ENCODE results near the gene MAGEA4. TPM values are rescaled to one million over a fixed set of nuclear protein-coding genes. Genes with fewer than 3 reads are reported as not detected.

The MAGEA4 gene
- total and polyA plus RNA-seq, 2 of the 8 experiments (the other 6 are each of a cell fraction or from before 2014, with no cell fraction given) = 0.45 to 0.67 TPM

DNA sequence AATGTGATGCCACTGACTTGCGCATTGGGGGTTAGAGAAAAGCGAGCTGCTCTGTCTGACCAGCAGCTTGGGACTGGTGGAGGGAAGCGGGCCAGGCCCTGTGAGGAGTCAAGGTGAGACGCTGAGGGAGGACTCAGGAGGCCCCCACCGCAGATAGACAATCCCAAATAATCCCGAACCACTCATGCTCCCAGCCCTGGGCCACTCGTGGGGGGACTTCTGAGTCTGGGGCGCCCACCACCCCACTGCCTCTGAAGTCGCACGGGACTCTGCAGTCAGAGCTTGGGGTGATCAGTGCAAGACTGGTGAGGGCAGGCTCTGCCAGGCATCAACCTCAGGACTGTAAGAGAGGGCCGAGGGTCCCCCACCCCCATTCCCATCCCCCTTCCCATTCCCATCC is 6.9 kb downstream of the MAGEA4 start:
- H3K23ac ChIP-seq (ENCODE audit: insufficient read length) = no peak overlapping the region
- H2AK5ac ChIP-seq (ENCODE audit: low read depth, low read length) = no peak overlapping the region
- POLR2A ChIA-PET (ENCODE audit: partially characterized antibody) = no interaction called here
- H3K18ac ChIP-seq (ENCODE audit: extremely low read depth, low read length) = no peak overlapping the region
- H4K5ac ChIP-seq (ENCODE audit: insufficient read length, low read depth, low read length) = no peak overlapping the region
- peaks cover 0 to 3% (median 0%) of the 10 kb centered on the region in 4 experiments; a peak in 1 of 7 replicates for H3K4me1 ChIP-seq (replicated peaks in 1 of 4; ENCODE audit: control insufficient read depth in 3 of 4, insufficient read depth in 4 of 4, low read length in 3 of 4)
- no peak overlapping the region for H3K9ac ChIP-seq (replicated peaks in 1 of 4; ENCODE audit: extremely low read depth in 1 of 4, low read depth in 3 of 4, low read length in 3 of 4)
- H2BK15ac ChIP-seq (ENCODE audit: low read length) = no peak overlapping the region
- DNase-seq (ENCODE audit: low read depth in 1 of 2, low spot score in 2 of 2) (no peak), FAIRE-seq (no peak)
- CTCF ChIA-PET (ENCODE audit: partially characterized antibody) = interaction anchor here (1.0 kb wide), 1 partner anchor 19 kb away, joined by 4 read pairs; no protein-coding TSS in a partner anchor
- no peak overlapping the region for H3K56ac ChIP-seq (replicated peaks; ENCODE audit: insufficient read length, low read depth, low read length)
- no peak overlapping the region for H2BK5ac ChIP-seq (ENCODE audit: low read depth, low read length)
- H2BK12ac ChIP-seq (ENCODE audit: low read depth, low read length) = no peak overlapping the region
- no peaks in the 10 kb centered on the region for H3K27me3 ChIP-seq (replicated peaks in 1 of 4; ENCODE audit: control insufficient read depth in 3 of 4, extremely low read depth in 1 of 4, insufficient read depth in 3 of 4, low read length in 3 of 4)
- H4K91ac ChIP-seq (replicated peaks; ENCODE audit: insufficient read length, low read length) = no peak overlapping the region
- no peak overlapping the region for H3K4me3 ChIP-seq (ENCODE audit: extremely low read depth in 1 of 4, insufficient read depth in 2 of 4, low read depth in 3 of 4, low read length in 4 of 4)
- 100% methylated on average over 6 of the region's 11 CpGs; no CpG with 5 or more reads in 1 of the 2 experiments for WGBS, 2 experiments (ENCODE audit: extremely low coverage in 1 of 2, insufficient coverage in 1 of 2, insufficient read length in 1 of 2, insufficient replicate concordance in 2 of 2, low coverage in 1 of 2, low lambda C conversion rate in 2 of 2, missing lambda C conversion rate in 1 of 2)
- no peaks in the 10 kb centered on the region for H3K79me2 ChIP-seq (ENCODE audit: control insufficient read depth in 1 of 2, insufficient read depth in 2 of 2, low read length in 2 of 2)
- no peak overlapping the region for H3K4me2 ChIP-seq (ENCODE audit: insufficient read depth in 1 of 2, low read depth in 2 of 2, low read length in 2 of 2)
- H4K20me1 ChIP-seq (replicated peaks in 1 of 2; ENCODE audit: control insufficient read depth in 1 of 2, insufficient read depth in 2 of 2, low read length in 2 of 2) = no peaks in the 10 kb centered on the region
- H4K8ac ChIP-seq (ENCODE audit: extremely low read depth, insufficient read depth, low read length) = no peak overlapping the region
- H2BK120ac ChIP-seq (replicated peaks; ENCODE audit: low read depth, low read length) = no peak overlapping the region
- H3K36me3 ChIP-seq (ENCODE audit: control insufficient read depth in 2 of 4, insufficient read depth in 4 of 4, low read length in 3 of 4) = no peaks in the 10 kb centered on the region
- no peak overlapping the region for H3K4ac ChIP-seq (replicated peaks; ENCODE audit: insufficient read length, low read depth, low read length)
- no peaks in the 10 kb centered on the region for H3K23me2 ChIP-seq (ENCODE audit: low read depth, low read length)
- H3K27ac ChIP-seq (ENCODE audit: low read depth, low read length) = no peak overlapping the region
- no peaks in the 10 kb centered on the region for H3K9me3 ChIP-seq (ENCODE audit: insufficient read depth in 2 of 2, low read depth in 1 of 2, low read length in 1 of 2)
- H2AFZ ChIP-seq (ENCODE audit: low read length) = no peak overlapping the region
- H3K79me1 ChIP-seq (ENCODE audit: low read depth, low read length) = no peaks in the 10 kb centered on the region
- H3K14ac ChIP-seq (ENCODE audit: insufficient read length) = no peak overlapping the region
- H2BK20ac ChIP-seq (ENCODE audit: low read length) = no peak overlapping the region
- TF ChIP-seq ZNF274 (IDR thresholded peaks at IDR 0.05; ENCODE audit: borderline replicate concordance, extremely low read depth, low read length) = no peak
- no peak for TF ChIP-seq BACH1 (IDR thresholded peaks at IDR 0.05; ENCODE audit: low read length)
- no peak for TF ChIP-seq SRF (IDR thresholded peaks at IDR 0.05; ENCODE audit: low read depth, low read length)
- TF ChIP-seq KDM5A (IDR thresholded peaks at IDR 0.05; ENCODE audit: low read length) = no peak
- TF ChIP-seq SP1 (IDR thresholded peaks at IDR 0.05; ENCODE audit: low read depth, low read length) = no peak
- no peak for TF ChIP-seq BRCA1 (IDR thresholded peaks at IDR 0.05; ENCODE audit: low read depth, low read length)
- no peak for TF ChIP-seq SP4 (IDR thresholded peaks at IDR 0.05; ENCODE audit: low read length)
- TF ChIP-seq TCF12 (IDR thresholded peaks at IDR 0.05; ENCODE audit: low read depth, low read length) = no peak
- no peak for TF ChIP-seq RAD21 (IDR thresholded peaks at IDR 0.05 in 1 of 2, conservative IDR thresholded peaks at IDR 0.05 in 1 of 2; ENCODE audit: low read depth in 2 of 2, low read length in 2 of 2)
- no peak for TF ChIP-seq KDM1A (IDR thresholded peaks at IDR 0.05; ENCODE audit: borderline replicate concordance, low read length)
- no peak for TF ChIP-seq HDAC6 (IDR thresholded peaks at IDR 0.05; ENCODE audit: low read depth, low read length)
- TF ChIP-seq YY1 (IDR thresholded peaks at IDR 0.05; ENCODE audit: low read depth, low read length) = no peak
- no peak for TF ChIP-seq POLR2A (IDR thresholded peaks at IDR 0.05; ENCODE audit: control extremely low read depth in 1 of 2, low read depth in 2 of 2, low read length in 2 of 2)
- TF ChIP-seq ATF2 (IDR thresholded peaks at IDR 0.05; ENCODE audit: low read length) = no peak
- TF ChIP-seq MAFK (IDR thresholded peaks at IDR 0.05; ENCODE audit: low read depth, low read length) = no peak
